Astrocyte of the cerebellum (primary cell): ENCODE data around the gene UBL3.

Experiments
- DNase-seq: peaks from one replicate; pipeline ENCODE4 v3.0.0-alpha.2; 2011; ENCODE audit warnings: low read depth
- H3K4me3 ChIP-seq: 2 replicates; pipeline ENCODE4 v1.5.1; 2011; ENCODE audit warnings: mild to moderate bottlenecking, low read depth, low read length, moderate library complexity
- CTCF ChIP-seq: IDR thresholded peaks from 2 replicates; pipeline ENCODE4 v1.5.1; 2012; ENCODE audit warnings: low read length, low read depth, moderate library complexity, mild to moderate bottlenecking; ENCODE audit errors: missing control alignments
- in situ Hi-C: cut with HindIII; loops from 2 replicates; pipeline ENCODE4 v1.10.0; 2017; ENCODE audit warnings: low sequenced_read_pairs

The UBL3 gene

GRCh38 chr13:29785978-29786377, 64.4 kb downstream of the UBL3 start:
- no peak overlapping the region for H3K4me3 ChIP-seq
- DNase-seq: no peak
- in situ Hi-C loops: no loop called here
- no peak for TF ChIP-seq CTCF

GRCh38 chr13:29782798-29783197, 67.6 kb downstream of the UBL3 start:
- no peak for DNase-seq
- no peak for TF ChIP-seq CTCF
- in situ Hi-C loops: loop anchor here (5.0 kb wide), 1 partner anchor 65 kb away; no protein-coding TSS in a partner anchor

GRCh38 chr13:29774830-29775229, 75.6 kb downstream of the UBL3 start:
- H3K4me3 ChIP-seq: no peak overlapping the region
- DNase-seq: no peak
- TF ChIP-seq CTCF: no peak
- in situ Hi-C loops: no loop called here

More at GRCh38 chr13:29782798-29783197, 67.6 kb downstream of the UBL3 start:
- H3K4me3 ChIP-seq: no peak overlapping the region

- no peak for DNase-seq
- H3K4me3 ChIP-seq: no peak overlapping the region
- in situ Hi-C loops: no loop called here
- no peak for TF ChIP-seq CTCF
Measured at GRCh38 chr13:29771247-29771646, 79.2 kb downstream of the UBL3 start.

GRCh38 chr13:29767006-29767405, 83.4 kb downstream of the UBL3 start:
- in situ Hi-C loops: no loop called here
- no peak for DNase-seq
- H3K4me3 ChIP-seq: no peak overlapping the region
- no peak for TF ChIP-seq CTCF

- no peak overlapping the region for H3K4me3 ChIP-seq
- TF ChIP-seq CTCF: no peak
- DNase-seq: no peak
- in situ Hi-C loops: no loop called here
Measured at GRCh38 chr13:29763436-29764180, 86.8 kb downstream of the UBL3 start.
